GM12872 (cell line): ENCODE data around the gene TESK2.

Experiments used
- CTCF ChIP-seq: IDR thresholded peaks from 3 replicates; pipeline ENCODE4 v1.5.1; 2011; ENCODE audit warnings: low read depth, mild to moderate bottlenecking, low read length, moderate library complexity; ENCODE audit not compliant: insufficient read depth

Gene TESK2

GRCh38 chr1:45359882-45360513, 131.0 kb downstream of the TESK2 start:
- TF ChIP-seq CTCF: peak; percentile 55; the same call in 2 of the 3 replicates

GRCh38 chr1:45356186-45356585, 134.8 kb downstream of the TESK2 start:
- TF ChIP-seq CTCF: no peak

- no peak for TF ChIP-seq CTCF
Observed at GRCh38 chr1:45355683-45356082, 135.3 kb downstream of the TESK2 start.

GRCh38 chr1:45354838-45355237, 136.1 kb downstream of the TESK2 start:
- TF ChIP-seq CTCF: no peak

GRCh38 chr1:45353685-45354084, 137.3 kb downstream of the TESK2 start:
- TF ChIP-seq CTCF: no peak

- no peak for TF ChIP-seq CTCF
Observed at GRCh38 chr1:45351508-45351907, 139.5 kb downstream of the TESK2 start.

GRCh38 chr1:45348966-45349677, 141.8 kb downstream of the TESK2 start:
- TF ChIP-seq CTCF: no peak
